Measurements from ENCODE around the gene HOXA9.

GRCh38 chr7:27156916-27157701, 8.2 kb downstream of the HOXA9 start:
- no peak for TF ChIP-seq CTCF (IDR thresholded peaks at IDR 0.05 in 8 of 11, conservative IDR thresholded peaks at IDR 0.05 in 3 of 11)
- no peak for TF ChIP-seq POLR2AphosphoS5 (IDR thresholded peaks at IDR 0.05)
- TF ChIP-seq POLR2A (IDR thresholded peaks at IDR 0.05) = no peak
